SU-DHL-6 (cell line): Measurements from ENCODE around the gene SNTB2.

ENCODE experiments used
- EZH2phosphoT487 ChIP-seq: fragments of 200-600 bp; sonication (generic), shearing (Covaris generic); conservative IDR thresholded peaks from 2 replicates; pipeline ENCODE4 v1.6.1; 2018; ENCODE audit warnings: mild to moderate bottlenecking, antibody characterized with exemption, low read length, moderate library complexity, mixed read lengths
- TF ChIP-seq, protein P1 (sequence below): fragments of 200-600 bp; sonication (generic); IDR thresholded peaks from one replicate; pipeline ENCODE4 v1.5.1; 2017; ENCODE audit warnings: antibody characterized with exemption, mild to moderate bottlenecking, low read length, moderate library complexity; ENCODE audit not compliant: insufficient read depth, poor library complexity, severe bottlenecking

DNA sequence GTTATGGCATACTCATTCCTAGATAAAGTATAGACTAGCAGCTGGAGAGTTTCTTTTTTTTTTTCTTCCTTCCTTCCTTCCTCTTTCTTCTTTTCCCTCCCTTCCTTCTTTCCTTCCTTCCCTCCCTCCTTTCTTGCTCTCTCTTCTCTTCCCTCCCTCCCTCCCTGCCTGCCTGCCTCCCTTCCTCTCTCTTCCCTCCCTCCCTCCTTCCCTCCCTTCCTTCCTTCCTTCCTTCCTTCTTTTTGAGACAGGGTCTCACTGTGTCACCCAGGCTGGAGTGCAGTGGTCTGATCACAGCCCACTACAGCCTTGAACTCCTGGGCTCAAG lies 7.0 kb upstream of the SNTB2 start:
- TF ChIP-seq, protein P1, sequence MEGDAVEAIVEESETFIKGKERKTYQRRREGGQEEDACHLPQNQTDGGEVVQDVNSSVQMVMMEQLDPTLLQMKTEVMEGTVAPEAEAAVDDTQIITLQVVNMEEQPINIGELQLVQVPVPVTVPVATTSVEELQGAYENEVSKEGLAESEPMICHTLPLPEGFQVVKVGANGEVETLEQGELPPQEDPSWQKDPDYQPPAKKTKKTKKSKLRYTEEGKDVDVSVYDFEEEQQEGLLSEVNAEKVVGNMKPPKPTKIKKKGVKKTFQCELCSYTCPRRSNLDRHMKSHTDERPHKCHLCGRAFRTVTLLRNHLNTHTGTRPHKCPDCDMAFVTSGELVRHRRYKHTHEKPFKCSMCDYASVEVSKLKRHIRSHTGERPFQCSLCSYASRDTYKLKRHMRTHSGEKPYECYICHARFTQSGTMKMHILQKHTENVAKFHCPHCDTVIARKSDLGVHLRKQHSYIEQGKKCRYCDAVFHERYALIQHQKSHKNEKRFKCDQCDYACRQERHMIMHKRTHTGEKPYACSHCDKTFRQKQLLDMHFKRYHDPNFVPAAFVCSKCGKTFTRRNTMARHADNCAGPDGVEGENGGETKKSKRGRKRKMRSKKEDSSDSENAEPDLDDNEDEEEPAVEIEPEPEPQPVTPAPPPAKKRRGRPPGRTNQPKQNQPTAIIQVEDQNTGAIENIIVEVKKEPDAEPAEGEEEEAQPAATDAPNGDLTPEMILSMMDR, result no peak
- TF ChIP-seq EZH2phosphoT487, result no peak
